GM12891 (cell line): ENCODE measurements around the gene SLC35B1.
"Not testable (repeated sequence)": the region's sequence is repeated elsewhere in the genome, so short reads cannot be mapped to it uniquely, and the experiment has no call there.

Experiments
- DNase-seq: peaks from one replicate; pipeline ENCODE4 v3.0.0; 2011; ENCODE audit warnings: low spot score; ENCODE audit not compliant: insufficient read length
- FAIRE-seq: peaks from 2 replicates; lab custom pipeline; 2011; peaks lifted over from hg19 to GRCh38; lab: Jason Lieb, UNC
- PAX5 ChIP-seq: IDR thresholded peaks from 2 replicates; pipeline ENCODE4 v1.6.1; 2011; ENCODE audit warnings: low read length, moderate library complexity, mild to moderate bottlenecking; ENCODE audit not compliant: insufficient read depth, severe bottlenecking
- POLR2A ChIP-seq: IDR thresholded peaks from 2 replicates; pipeline ENCODE4 v1.6.1; 2011; ENCODE audit warnings: low read depth, low read length, control low read depth
- POLR2AphosphoS5 ChIP-seq: IDR thresholded peaks from 2 replicates; pipeline ENCODE4 v1.6.1; 2011; ENCODE audit warnings: low read depth, low read length, control low read depth
- POU2F2 ChIP-seq: IDR thresholded peaks from 2 replicates; pipeline ENCODE4 v1.6.1; 2011; ENCODE audit warnings: low read depth, mild to moderate bottlenecking, control low read depth, low read length, moderate library complexity
- SPI1 ChIP-seq: IDR thresholded peaks from 2 replicates; pipeline ENCODE4 v1.6.1; 2011; ENCODE audit warnings: low read depth, low read length, control low read depth
- TAF1 ChIP-seq: IDR thresholded peaks from 2 replicates; pipeline ENCODE4 v1.6.1; 2011; ENCODE audit warnings: low read depth, low read length, control low read depth

SLC35B1 gene

DNA sequence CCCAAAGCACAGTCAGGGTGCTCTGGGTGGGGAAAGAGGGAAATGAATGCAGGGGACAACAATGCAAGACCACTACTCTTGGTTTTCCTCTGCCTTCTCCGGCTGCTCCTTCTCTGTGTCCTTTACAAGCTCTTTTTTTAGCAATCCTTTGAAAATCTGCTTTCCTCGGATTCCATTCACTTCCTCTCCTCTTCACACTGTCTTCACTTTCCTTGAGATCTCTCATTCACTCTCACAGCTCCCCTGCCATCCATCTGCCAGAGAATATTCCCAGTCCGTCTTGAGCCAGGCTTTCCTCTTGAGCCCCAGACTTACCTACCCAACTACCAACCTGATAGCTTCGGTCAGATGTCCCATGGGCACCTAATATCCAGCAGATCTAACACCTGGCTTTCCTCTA lies 18.9 kb downstream of the SLC35B1 start:
- TF ChIP-seq TAF1 (no peak), PAX5 (no peak), POLR2A (no peak), POLR2AphosphoS5 (no peak), SPI1 (no peak), POU2F2 (no peak)
- DNase-seq (no peak), FAIRE-seq (no peak)

GRCh38 chr17:49687878-49688491 lies 19.8 kb downstream of the SLC35B1 start:
- DNase-seq: no peak

GRCh38 chr17:49681106-49681979 lies 26.4 kb downstream of the SLC35B1 start:
- TF ChIP-seq TAF1 (no peak), POLR2A (no peak), PAX5 (no peak), SPI1 (no peak), POU2F2 (no peak), POLR2AphosphoS5 (no peak)
- DNase-seq: no peak
- FAIRE-seq: no peak

More at GRCh38 chr17:49687878-49688491, 19.8 kb downstream of the SLC35B1 start:
- no peak for TF ChIP-seq POU2F2
- peak; percentile 21; the same call in 1 of the 2 replicates for TF ChIP-seq SPI1
- FAIRE-seq: no peak

GRCh38 chr17:49680314-49680713 lies 27.4 kb downstream of the SLC35B1 start:
- DNase-seq: no peak
- no peak for TF ChIP-seq PAX5
- no peak for TF ChIP-seq TAF1
- no peak for TF ChIP-seq POU2F2
- no peak for TF ChIP-seq POLR2AphosphoS5
- TF ChIP-seq SPI1: no peak
- TF ChIP-seq POLR2A: no peak
- no peak for FAIRE-seq

DNA sequence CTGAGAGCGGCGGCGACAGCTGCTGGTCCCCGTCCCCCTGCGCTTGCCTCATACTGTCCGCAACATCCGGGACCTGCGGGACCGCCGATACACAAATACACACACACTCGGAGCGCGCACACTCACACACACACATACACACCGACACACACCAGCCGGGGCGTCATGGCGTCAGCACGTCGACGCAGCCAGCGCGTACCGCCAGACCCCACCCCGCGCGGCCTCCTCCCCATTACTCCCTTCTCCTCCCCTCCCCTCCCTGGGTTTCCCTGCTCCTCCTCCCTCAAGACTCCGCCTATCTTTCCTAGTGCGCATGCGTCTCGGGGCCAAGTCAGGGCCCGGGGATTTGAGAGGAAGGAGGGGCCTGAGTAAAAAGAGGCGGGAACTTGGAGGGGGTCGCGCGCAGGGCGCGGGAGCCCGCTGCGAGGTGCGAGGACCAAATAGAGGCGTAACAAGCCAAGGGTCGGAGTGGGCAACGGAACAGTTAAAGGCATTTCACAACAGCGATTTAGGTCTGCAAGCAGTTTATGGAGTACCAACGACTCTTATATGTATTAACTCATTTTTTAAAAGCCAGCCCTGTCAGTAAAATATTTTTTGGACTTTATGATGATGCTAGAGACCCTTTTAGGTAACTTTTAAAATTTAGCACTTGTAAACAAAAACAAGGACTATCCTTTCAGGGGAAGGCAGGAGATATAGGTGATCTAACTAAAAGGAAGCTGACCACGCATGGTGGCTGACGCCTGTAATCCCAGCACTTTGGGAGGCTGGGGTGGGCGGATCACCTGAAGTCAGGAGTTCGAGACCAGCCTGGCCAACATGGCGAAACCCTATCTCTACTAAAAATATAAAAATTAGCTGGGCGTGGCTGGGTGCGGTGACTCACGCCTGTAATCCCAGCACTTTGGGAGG lies 29.6 kb downstream of the SLC35B1 start, which contains the start of gene SPOP:
Gene SPOP (minus strand): TSS at position 165 of the 915 bp plus-strand sequence. CDS start 55,287 bp downstream, outside the sequence.
- DNase-seq: peak; percentile 86
- peak; percentile 99 for FAIRE-seq
- TF ChIP-seq POU2F2 (0 out of 2 replicates have a peak, but pooled peaks have one; percentile 51), POLR2AphosphoS5 (peak; percentile 25; the same call in 1 of the 2 replicates), TAF1 (no peak; the same call in 1 of the 2 replicates), POLR2A (peak; percentile 48; the same call in 1 of the 2 replicates), SPI1 (no peak), PAX5 (no peak)

DNA sequence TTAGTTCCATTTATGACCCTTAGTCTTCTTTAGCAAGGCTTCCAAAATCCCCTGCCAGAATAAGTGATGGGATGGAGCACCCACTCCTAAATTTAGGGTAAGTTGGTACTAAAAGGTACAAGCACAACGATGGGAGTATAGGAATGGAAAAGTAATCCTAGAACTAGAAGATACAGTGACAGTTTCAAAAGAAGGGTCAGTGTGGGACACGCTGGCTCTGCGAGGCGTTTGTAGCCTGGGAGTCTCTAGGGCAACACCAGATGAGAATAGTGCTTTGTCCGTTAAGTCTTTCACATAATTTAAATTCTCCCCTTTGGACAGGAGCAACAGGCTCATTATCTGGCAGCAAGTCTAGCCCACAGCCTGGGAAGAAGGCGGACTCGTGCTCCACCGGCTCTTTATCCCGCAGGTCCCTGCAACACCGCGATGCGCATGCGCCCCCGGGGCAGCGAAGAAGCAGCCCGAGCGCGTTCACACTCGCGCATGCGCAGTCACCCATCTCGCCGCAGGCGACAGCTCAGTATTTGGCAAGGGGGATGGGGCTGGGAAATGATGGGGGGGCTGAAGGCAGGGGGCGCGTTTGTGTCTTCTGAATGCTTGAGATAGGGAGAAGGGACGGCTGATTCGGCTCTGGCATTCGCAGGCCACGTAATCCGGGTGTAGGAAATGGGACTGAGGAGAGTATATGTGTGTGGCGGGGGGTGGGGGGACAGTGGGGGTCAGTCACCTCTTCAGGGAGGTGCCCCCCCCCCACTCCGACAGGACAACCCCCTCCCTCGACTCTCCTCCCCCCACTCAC lies 30.4 kb downstream of the SLC35B1 start:
- no peak for FAIRE-seq
- DNase-seq: peak; percentile 88
- TF ChIP-seq POLR2AphosphoS5: peak; percentile 42; the same call in 1 of the 2 replicates
- no peak for TF ChIP-seq POLR2A

DNA sequence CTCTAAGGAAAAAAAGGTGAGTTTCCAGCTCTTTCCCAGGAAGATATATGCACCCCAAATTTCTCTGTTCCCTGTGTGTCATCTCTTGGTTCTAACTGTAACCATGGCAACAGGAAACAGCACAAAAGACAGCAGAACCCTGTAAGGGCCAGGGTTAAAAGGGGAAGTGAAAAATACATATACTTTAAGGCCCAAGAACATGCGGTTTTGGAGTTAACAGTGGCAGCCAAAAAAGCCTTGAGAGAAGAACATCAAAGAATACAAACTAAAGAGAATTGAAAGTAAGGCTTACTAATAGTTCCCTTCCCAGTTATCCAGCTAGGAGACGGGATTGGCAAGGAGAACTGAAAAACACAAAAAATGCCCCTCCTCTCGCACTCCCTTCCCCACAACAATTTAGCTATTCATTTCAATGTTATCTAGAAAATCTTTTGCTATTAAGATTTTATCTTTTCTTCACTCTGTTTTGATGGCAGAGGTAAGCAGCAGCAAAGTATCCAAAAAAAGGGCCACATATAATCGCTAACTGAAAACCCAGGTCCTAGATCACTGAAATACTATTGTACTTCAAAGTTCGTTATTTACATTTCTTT lies 31.4 kb downstream of the SLC35B1 start:
- peak; percentile 74 for FAIRE-seq
- peak; percentile 68 for DNase-seq
- TF ChIP-seq TAF1: no peak
- peak; percentile 99 for TF ChIP-seq SPI1

DNA sequence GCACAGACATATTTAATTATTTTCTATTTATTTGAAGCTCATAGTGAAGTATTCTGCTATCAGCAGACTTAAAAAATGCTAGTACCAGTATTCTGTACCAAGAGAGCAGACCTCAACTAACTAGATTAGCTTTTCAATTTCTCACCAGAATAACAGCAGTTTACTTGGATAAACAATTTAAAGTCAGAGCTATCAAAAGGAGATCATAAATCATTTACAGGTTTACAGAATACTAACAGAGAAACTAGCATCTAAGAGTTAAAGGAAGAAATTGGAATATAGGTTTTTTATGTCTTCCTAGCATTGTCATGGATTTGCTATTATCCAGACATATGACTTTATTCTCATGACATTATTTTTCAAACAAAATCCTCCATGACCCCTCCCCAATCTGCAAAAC lies 33.3 kb downstream of the SLC35B1 start:
- no peak for TF ChIP-seq POLR2AphosphoS5
- no peak for TF ChIP-seq POLR2A
- no peak for TF ChIP-seq TAF1
- TF ChIP-seq SPI1: no peak
- no peak for TF ChIP-seq PAX5
- TF ChIP-seq POU2F2: no peak
- FAIRE-seq: no peak
- DNase-seq: no peak

DNA sequence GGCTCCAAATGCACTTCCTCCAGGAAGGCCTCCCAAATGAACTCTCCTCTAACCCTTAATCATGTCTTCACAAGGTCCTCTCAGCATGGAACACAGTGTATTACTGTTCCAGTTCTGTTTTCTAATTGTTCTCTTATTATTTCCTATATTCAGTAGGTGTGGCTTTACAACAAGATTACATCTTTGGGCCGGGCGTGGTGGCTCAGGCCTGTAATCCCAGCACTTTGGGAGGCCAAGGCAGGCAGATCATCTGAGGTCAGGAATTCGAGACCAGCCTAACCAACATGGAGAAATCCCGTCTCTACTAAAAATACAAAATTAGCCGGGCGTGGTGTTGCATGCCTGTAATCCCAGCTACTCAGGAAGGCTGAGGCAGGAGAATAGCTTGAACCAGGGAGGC lies 34.1 kb downstream of the SLC35B1 start:
- not testable (repeated sequence) for DNase-seq, FAIRE-seq
